Right lobe of liver (tissue), 4 donors: ENCODE results near the gene BAIAP2L2.

Source experiments
- POLR2A ChIP-seq: fragments of 450-650 bp; IDR thresholded peaks from one replicate; pipeline ENCODE4 v1.6.1; 2017; ENCODE audit warnings: antibody characterized with exemption, mild to moderate bottlenecking
- TF ChIP-seq, protein P1 (sequence below), 4 donors: fragments of 200-600 bp in 3 of 4; fragments of 450-650 bp in 1 of 4; IDR thresholded peaks; one replicate each; pipeline versions ENCODE4 v1.5.1 to v1.8.0; 2016 to 2022; ENCODE audit warnings: antibody characterized with exemption in 4 of 4, mild to moderate bottlenecking in 2 of 4
- donor health status: DM: no; HTN: no; CAD: no.
- donor health status: DM: no; HTN: no; CAD: no.
- donor health status: DM: no; HTN: yes; CAD: no.

DNA sequence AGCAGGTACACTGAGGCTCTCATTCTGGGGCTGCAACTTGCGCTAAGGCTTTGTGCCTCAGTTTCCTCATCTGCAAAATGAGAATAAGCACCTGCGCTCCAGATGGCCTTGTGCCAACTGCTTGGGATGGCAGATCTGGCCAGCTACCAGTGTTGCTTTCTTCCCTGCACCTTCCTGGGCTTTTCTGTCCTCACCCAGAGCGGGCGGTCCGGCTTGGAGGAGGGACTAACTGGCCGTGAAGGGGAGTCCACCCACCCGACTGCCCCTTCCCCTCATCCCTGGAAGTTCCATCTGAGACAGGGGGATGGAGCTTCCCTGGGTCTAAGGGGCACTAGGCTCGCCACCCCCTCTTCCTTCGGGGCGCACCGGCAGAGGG is 30.0 kb downstream of the BAIAP2L2 start:
- TF ChIP-seq, protein P1, sequence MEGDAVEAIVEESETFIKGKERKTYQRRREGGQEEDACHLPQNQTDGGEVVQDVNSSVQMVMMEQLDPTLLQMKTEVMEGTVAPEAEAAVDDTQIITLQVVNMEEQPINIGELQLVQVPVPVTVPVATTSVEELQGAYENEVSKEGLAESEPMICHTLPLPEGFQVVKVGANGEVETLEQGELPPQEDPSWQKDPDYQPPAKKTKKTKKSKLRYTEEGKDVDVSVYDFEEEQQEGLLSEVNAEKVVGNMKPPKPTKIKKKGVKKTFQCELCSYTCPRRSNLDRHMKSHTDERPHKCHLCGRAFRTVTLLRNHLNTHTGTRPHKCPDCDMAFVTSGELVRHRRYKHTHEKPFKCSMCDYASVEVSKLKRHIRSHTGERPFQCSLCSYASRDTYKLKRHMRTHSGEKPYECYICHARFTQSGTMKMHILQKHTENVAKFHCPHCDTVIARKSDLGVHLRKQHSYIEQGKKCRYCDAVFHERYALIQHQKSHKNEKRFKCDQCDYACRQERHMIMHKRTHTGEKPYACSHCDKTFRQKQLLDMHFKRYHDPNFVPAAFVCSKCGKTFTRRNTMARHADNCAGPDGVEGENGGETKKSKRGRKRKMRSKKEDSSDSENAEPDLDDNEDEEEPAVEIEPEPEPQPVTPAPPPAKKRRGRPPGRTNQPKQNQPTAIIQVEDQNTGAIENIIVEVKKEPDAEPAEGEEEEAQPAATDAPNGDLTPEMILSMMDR (IDR thresholded peaks at IDR 0.05), result no peak
- no peak for TF ChIP-seq POLR2A
